Spleen (tissue), 7 donors: ENCODE results near the gene PARP6.

ENCODE experiments used
- CTCF ChIP-seq, 11 experiments: fragments of 200-600 bp in 7 of 11; fragments of 450-650 bp in 4 of 11; sonication (generic) in 4 of 11; IDR thresholded peaks in 8 of 11; conservative IDR thresholded peaks in 3 of 11; 1 replicate in 7 of 11; 2 replicates in 4 of 11; pipeline versions ENCODE4 v1.4.0 to v1.8.0; 2016 to 2021; ENCODE audit warnings: antibody characterized with exemption in 11 of 11, inconsistent platforms in 4 of 11, mild to moderate bottlenecking in 1 of 11
- POLR2A ChIP-seq, 3 donors: fragments of 450-650 bp; IDR thresholded peaks; one replicate each; pipeline ENCODE4 v1.5.1; 2017; ENCODE audit warnings: antibody characterized with exemption in 3 of 3, mild to moderate bottlenecking in 1 of 3
- POLR2AphosphoS5 ChIP-seq, 3 donors: sonication (generic); formaldehyde crosslinking; IDR thresholded peaks; one replicate each; pipeline ENCODE4 v1.5.1; 2017; ENCODE audit warnings: antibody characterized with exemption in 3 of 3
- donor health status: DM: no; HTN: no; CAD: no; lungs with moderate emphysema.
- donor health status: DM: no; HTN: no; CAD: no.
- donor health status: DM: no; HTN: no; CAD: no.

DNA sequence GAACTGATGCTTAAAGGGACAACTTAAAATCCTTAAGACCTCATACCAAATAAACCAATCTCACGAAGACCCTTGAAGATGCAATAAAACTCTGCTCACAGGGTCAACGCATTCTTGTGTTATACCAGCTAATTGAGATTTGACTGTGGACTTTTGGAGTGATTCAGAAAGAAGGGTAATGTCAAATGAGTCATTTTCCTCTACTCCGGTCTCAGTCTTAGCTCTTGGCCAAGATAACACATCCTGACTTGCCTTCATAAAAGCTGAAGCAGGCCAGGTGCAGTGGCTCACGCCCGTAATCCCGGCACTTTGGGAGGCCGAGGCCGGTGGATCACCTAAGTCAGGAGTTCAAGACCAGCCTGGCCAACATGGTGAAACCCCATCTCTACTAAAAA lies 45.2 kb downstream of the PARP6 start:
- TF ChIP-seq CTCF (IDR thresholded peaks at IDR 0.05 in 8 of 11, conservative IDR thresholded peaks at IDR 0.05 in 3 of 11) (no peak), POLR2AphosphoS5 (IDR thresholded peaks at IDR 0.05) (no peak), POLR2A (IDR thresholded peaks at IDR 0.05) (no peak)
